GM15510 (cell line): ENCODE measurements around the gene ZWILCH.

Experiments
- POLR2A ChIP-seq: IDR thresholded peaks from 3 replicates; pipeline ENCODE4 v1.6.1; 2011; ENCODE audit warnings: borderline replicate concordance; ENCODE audit not compliant: insufficient read length; ENCODE audit errors: extremely low read depth

Gene ZWILCH

DNA sequence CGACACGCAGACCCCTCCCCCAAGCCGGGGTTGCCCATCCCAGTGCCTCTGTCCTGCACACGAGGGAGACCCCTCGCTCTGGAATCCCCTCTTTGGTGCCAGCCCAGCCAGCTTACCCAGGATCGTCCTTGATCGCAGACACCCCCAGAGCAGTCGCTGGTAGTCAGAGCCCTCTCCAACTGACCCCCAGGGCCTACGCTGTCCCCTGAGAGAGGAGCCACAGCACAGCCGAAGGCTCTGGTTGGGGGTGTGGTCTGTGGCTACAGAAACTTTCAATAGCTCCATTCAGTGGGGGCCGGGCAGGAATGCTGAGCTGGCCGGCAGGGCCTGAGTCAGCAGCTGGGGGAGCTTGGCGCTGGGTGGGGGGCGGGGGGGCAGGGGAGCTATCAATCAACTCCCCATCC, 60.6 kb downstream of the ZWILCH start, which contains the start of gene LCTL:
LCTL (minus strand) TSS at position 258 of the 404 bp plus-strand sequence. CDS start 633 bp downstream, outside the sequence.
- TF ChIP-seq POLR2A = no peak

DNA sequence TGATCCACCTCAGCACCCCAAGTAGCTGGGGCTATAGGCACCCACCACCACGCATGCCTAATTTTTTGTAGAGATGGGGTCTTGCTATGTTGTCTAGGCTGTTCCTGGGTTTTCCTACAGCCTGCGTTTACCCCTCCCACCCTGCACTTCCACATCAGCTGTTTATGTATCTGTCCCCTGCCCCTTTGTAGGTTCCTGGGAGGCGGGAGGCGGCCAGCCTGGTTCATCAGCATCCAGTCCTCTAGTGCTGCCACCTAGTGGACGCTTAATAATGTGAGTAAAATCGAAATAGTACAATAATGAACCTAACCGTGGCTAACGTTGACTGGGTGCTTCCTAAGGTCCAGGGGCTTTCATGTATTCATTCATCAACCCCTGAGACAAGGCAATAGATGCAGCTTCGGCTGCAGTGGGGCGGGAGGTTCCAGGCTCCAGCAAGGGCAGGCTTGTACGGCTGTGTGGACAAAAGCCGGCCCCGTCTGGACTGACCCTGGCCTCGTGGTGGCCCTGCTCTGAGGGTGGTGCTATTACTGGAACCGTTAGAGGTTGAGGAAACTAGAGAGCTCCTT, 61.9 kb downstream of the ZWILCH start:
- no peak for TF ChIP-seq POLR2A

DNA sequence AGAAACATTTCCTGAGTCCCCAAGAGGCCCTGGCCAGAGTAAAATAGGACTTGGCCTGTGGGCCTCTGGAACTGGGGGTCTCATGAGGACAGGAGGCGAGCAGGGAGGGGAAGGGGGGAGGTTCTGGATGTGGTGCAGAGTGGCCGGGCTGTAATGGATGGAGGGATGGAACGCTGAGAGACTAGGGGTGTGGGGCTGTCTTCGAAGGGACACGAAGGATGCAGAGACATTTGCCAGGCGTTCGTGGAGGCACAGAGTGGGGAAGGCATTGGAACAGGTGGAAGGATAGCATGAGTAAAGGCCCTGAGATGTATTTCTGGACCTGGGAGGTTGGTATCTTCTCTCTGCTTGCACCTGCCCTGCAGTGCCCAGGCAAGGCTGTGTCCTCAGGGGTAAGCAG, 62.8 kb downstream of the ZWILCH start:
- TF ChIP-seq POLR2A = no peak

DNA sequence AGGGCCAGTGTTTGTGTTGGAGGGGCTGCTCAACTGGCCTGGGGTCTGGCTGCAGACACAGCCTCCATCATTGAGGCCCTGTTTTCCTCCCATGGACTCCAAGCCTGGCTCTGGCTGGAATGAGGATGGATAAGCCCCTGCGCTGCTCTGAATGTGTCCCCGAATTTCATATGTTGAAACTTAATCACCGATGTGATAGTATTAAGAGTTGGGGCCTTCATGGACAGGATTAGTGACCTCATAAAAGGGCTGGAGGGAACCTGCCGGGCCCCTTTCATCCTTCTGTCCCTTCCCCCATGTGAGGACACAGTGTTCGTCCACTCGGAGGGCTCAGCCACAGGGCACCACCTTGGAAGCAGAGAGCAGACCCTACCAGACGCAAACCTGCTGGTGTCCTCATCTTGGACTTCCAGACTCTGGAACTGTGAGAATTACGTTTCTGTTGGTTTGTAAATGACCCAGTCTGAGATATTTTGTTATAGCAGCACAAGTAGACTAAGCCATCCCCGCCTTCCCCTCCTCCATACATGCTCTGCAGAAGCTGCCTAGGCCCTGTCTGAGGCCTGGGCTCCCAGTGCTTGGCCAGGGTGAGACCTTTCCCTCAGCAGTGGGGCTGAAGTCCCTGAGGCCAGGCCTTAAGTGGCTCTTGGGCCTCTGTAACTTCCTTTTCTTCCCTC, 64.5 kb downstream of the ZWILCH start:
- TF ChIP-seq POLR2A = no peak

- TF ChIP-seq POLR2A = no peak
Observed at GRCh38 chr15:66570327-66570726, 65.2 kb downstream of the ZWILCH start.

DNA sequence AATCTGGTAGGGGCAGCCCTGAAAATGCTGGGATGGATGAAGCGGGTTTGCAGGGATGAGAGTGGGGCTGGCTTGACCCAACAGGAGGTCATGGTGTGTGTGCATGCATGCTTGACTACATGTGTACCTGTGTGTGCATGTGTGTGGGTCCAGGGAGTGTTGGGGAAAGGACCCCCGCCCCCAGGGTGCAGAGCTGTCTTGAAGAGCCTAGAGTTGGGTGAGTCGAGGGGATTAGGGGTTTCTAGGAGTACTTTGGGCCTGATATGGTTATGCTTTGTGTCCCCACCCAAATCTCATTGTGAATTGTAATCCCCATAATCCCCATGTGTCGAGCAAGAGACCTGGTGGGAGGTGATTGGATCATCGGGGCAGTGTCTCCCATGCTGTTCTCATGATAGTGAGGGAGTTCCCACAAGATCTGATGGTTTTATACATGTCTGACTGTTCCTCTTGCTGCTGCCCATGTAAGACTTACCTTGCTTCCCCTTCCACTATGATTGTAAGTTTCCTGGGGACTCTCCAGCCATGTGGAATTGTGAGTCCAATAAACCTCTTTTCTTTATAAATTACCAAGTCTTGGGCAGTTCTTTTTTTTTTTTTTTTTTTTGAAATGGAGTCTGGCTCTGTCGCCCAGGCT, 65.8 kb downstream of the ZWILCH start:
- TF ChIP-seq POLR2A = no peak

DNA sequence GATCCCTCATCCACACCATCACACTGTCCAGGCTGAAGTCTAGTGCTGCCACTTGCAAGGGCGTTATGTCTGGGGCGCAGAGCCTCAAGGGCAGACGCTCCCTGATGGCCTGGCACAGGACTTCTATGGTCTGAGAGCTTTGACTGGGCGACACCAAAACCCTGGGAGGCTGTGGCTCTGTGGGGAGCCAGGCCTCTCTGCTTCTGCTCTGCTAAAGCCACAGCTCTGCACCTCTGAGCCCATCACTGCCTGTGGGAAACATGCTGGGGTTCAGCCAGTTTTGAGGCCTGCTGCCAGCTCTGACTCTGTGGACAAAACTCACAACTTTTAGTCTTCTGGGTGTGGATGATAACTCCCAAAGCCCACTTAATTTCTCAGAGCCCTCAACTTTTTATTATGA, 67.0 kb downstream of the ZWILCH start:
- TF ChIP-seq POLR2A = no peak

GRCh38 chr15:66573348-66573718, 68.2 kb downstream of the ZWILCH start:
- no peak for TF ChIP-seq POLR2A

- TF ChIP-seq POLR2A = no peak
Observed at GRCh38 chr15:66573719-66574595, 68.8 kb downstream of the ZWILCH start.

GRCh38 chr15:66574596-66574950, 69.4 kb downstream of the ZWILCH start:
- TF ChIP-seq POLR2A = no peak

- no peak for TF ChIP-seq POLR2A
Observed at GRCh38 chr15:66578286-66578875, 73.3 kb downstream of the ZWILCH start.

GRCh38 chr15:66580643-66581042, 75.5 kb downstream of the ZWILCH start:
- no peak for TF ChIP-seq POLR2A

GRCh38 chr15:66581972-66582537, 76.9 kb downstream of the ZWILCH start:
- no peak for TF ChIP-seq POLR2A
